ENCODE data around the gene NHERF1.

DNA sequence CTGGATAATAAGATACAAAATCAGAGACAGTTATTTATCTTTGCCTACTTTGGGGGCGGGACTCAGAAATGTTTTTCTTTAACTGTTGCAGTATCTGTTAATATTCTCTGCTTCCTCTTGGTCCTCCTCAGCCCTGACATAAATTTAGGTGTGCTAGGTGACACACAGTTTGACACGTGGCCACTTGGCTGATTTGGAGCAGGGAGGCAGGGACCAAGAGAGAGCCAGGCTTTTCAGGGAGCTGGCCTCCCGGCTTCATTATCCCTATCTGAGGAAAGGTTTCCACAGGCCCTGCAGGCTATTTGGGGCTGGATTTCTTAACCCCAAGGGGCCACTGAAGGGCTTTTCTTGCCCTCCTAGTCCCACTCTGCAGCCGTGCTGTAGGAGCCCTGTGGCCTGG is 47.8 kb downstream of the NHERF1 start:
- no peak for TF ChIP-seq YY1 (IDR thresholded peaks at IDR 0.05; ENCODE audit: insufficient read depth, insufficient read length)
- TF ChIP-seq SUZ12 (IDR thresholded peaks at IDR 0.05; ENCODE audit: extremely low read depth, insufficient read depth, insufficient read length): no peak
- no peak for TF ChIP-seq ZNF274 (IDR thresholded peaks at IDR 0.05; ENCODE audit: low read depth, low read length)
